Lung (tissue), 12 donors: ENCODE results near the gene SSH3. TPM values are rescaled to one million over a fixed set of nuclear protein-coding genes. Genes with fewer than 3 reads are reported as not detected.
A peak's percentile ranks its signal among the peaks of the same experiment; 100 is the strongest.

ENCODE experiments used
- ATAC-seq: fragments of 200-7000 bp; cut with Tn5 transposase; one replicate; pipeline ENCODE4 v1.9.1; 2020; ENCODE audit warnings: moderate number of reproducible peaks; ENCODE audit not compliant: insufficient read depth, low FRiP score
- DNase-seq, 3 donors: peaks; one replicate each; pipeline ENCODE4 v3.0.0-alpha.2; 2013 to 2017
- H3K27ac ChIP-seq, 2 donors: one replicate each; pipeline ENCODE4 v1.5.1; 2013; ENCODE audit warnings: mild to moderate bottlenecking in 2 of 2, moderate library complexity in 2 of 2, control low read depth in 1 of 2, inconsistent platforms in 1 of 2, low read depth in 1 of 2, low read length in 1 of 2
- H3K27me3 ChIP-seq, 3 donors: one replicate each; pipeline ENCODE4 v1.5.1; 2013; ENCODE audit warnings: low read length in 2 of 3; ENCODE audit not compliant: control insufficient read depth in 3 of 3, insufficient read depth in 3 of 3
- H3K36me3 ChIP-seq, 4 donors: one replicate each; pipeline ENCODE4 v1.5.1; 2013; ENCODE audit warnings: low read length in 4 of 4, mild to moderate bottlenecking in 1 of 4, moderate library complexity in 1 of 4; ENCODE audit not compliant: control insufficient read depth in 4 of 4, insufficient read depth in 4 of 4
- H3K4me1 ChIP-seq, 5 donors: one replicate each; pipeline ENCODE4 v1.5.1; 2013; ENCODE audit warnings: low read length in 5 of 5, mild to moderate bottlenecking in 2 of 5, moderate library complexity in 1 of 5; ENCODE audit not compliant: control insufficient read depth in 5 of 5, insufficient read depth in 5 of 5
- H3K4me3 ChIP-seq: one replicate; pipeline ENCODE4 v1.5.1; 2013; ENCODE audit warnings: mild to moderate bottlenecking, control low read depth, moderate library complexity
- H3K9ac ChIP-seq, 2 donors: one replicate each; pipeline ENCODE4 v1.5.1; 2013; ENCODE audit warnings: low read length in 2 of 2, control low read depth in 1 of 2; ENCODE audit not compliant: insufficient read depth in 1 of 2
- H3K9me3 ChIP-seq, 4 donors: one replicate each; pipeline ENCODE4 v1.5.1; 2013; ENCODE audit warnings: low read length in 3 of 4, mild to moderate bottlenecking in 1 of 4, moderate library complexity in 1 of 4; ENCODE audit not compliant: control insufficient read depth in 4 of 4, insufficient read depth in 3 of 4
- WGBS, 2 donors: extraction: QIAGEN DNeasy Blood & Tissue Kit; methylation state at CpG; one replicate each; pipeline ENCODE4 v1.1.7; 2013; 5-methylcytosine and 5-hydroxymethylcytosine counted together
- polyA plus RNA-seq, 2 donors: library from polyadenylated mRNA; stranded (reverse); fragments of 200-250 nt; gene quantifications; one replicate each; pipeline ENCODE4 v1.2.1, GENCODE V29; 2013
- total RNA-seq, 2 donors: library from RNA; depleted of rRNA in 1 of 2; stranded (reverse); fragments of >200 nt in 1 of 2; gene quantifications; one replicate each; pipeline ENCODE4 v1.2.1, GENCODE V29; 2014 to 2021
- TF ChIP-seq, protein P1 (sequence below): IDR thresholded peaks from 2 replicates; pipeline ENCODE4 v1.5.1; 2012; ENCODE audit warnings: mild to moderate bottlenecking; ENCODE audit errors: control extremely low read depth, extremely low read depth
- donor health status: control.
- donor health status: control.
- donor health status: Bipolar disorder and iron deficiency.
- donor health status: healthy.
- donor health status: DM: yes; HTN: yes; CAD: no.

Gene SSH3
- total and polyA plus RNA-seq, 4 donors, result 19.0 to 42.7 (median 27.2) TPM

DNA sequence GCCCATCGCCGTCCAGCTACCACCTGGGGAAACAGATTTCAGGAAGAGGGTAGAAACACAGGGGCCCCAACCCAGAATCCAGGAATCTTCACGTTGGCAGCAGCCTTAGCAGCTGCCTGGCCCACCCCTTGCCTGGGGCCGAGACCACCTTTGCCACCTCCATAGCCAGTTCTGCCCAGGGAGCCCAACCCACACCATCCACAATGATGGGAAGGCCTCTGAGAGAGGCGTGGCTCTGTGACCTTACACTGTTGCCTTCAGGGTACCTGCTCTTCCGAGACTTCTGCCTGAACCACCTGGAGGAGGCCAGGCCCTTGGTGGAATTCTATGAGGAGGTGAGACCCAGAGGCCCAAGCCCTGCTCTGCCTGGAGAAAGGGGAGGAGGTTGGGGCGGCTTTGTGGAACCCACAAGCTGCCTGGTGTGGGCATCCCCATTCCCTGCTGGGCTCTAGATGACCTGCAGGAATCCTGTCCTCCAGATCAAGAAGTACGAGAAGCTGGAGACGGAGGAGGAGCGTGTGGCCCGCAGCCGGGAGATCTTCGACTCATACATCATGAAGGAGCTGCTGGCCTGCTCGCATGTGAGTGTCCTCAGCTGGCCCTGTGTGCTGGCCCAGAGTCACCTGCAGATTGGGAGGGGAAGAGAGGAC, 24.3 kb upstream of the SSH3 start:
- ATAC-seq, result no peak
- no peak for DNase-seq
- TF ChIP-seq, protein P1, sequence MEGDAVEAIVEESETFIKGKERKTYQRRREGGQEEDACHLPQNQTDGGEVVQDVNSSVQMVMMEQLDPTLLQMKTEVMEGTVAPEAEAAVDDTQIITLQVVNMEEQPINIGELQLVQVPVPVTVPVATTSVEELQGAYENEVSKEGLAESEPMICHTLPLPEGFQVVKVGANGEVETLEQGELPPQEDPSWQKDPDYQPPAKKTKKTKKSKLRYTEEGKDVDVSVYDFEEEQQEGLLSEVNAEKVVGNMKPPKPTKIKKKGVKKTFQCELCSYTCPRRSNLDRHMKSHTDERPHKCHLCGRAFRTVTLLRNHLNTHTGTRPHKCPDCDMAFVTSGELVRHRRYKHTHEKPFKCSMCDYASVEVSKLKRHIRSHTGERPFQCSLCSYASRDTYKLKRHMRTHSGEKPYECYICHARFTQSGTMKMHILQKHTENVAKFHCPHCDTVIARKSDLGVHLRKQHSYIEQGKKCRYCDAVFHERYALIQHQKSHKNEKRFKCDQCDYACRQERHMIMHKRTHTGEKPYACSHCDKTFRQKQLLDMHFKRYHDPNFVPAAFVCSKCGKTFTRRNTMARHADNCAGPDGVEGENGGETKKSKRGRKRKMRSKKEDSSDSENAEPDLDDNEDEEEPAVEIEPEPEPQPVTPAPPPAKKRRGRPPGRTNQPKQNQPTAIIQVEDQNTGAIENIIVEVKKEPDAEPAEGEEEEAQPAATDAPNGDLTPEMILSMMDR, result no peak
- Histone ChIP-seq H3K4me1 (peaks cover 7 to 53% (median 21%) of the 10 kb centered on the region in 5 donors), H3K27me3 (no peaks in the 10 kb centered on the region), H3K27ac (peak overlapping the region in 1 of 2 donors; percentile 97), H3K9me3 (no peaks in the 10 kb centered on the region), H3K36me3 (peaks cover 0 to 53% (median 35%) of the 10 kb centered on the region in 4 donors), H3K4me3 (no peak overlapping the region), H3K9ac (no peak overlapping the region)
- 75 to 87% methylated on average over 14 of the region's 14 CpGs for WGBS, 2 donors

DNA sequence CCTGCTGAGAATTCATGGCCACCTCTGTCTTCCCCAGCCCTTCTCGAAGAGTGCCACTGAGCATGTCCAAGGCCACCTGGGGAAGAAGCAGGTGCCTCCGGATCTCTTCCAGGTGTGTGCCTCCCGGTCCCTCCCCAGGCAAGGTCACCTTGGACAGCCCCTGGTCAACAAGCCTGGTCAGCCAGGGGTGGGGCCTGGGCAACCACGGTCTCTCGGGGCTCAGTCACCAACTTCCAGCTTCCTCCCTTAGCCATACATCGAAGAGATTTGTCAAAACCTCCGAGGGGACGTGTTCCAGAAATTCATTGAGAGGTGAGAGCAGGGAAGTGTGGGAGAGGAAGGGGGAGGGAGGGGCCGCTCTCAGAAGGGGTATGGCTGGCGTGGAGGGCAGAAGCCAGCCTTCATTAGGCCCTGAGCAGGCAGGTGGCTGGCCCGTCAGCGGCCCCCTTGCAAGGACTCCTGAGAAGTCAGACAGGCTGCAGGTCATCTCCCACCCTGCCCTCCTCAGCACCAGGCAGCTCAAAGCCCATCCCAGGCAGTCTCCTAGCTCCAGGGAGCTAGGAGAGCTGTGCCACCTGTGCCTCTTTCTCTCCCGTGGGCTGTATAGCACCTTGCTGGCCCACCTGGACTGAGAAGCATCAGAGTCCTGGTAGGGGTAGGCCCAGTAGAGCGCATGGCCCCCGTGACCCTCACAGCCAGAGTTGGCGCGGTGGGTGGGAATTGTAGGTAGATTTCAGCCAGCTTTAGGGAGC, 23.6 kb upstream of the SSH3 start:
- Histone ChIP-seq H3K9me3 (peaks cover 0 to 2% (median 0%) of the 10 kb centered on the region in 4 donors), H3K27ac (peak overlapping the region in 1 of 2 donors; percentile 49), H3K27me3 (no peaks in the 10 kb centered on the region), H3K4me1 (peaks cover 4 to 50% (median 21%) of the 10 kb centered on the region in 5 donors), H3K9ac (no peak overlapping the region), H3K36me3 (peaks cover 0 to 60% (median 37%) of the 10 kb centered on the region in 4 donors), H3K4me3 (no peak overlapping the region)
- WGBS, 2 donors, result 67 to 79% methylated on average over 17 of the region's 17 CpGs
- no peak for DNase-seq
- ATAC-seq, result no peak
- TF ChIP-seq, protein P1, result no peak

DNA sequence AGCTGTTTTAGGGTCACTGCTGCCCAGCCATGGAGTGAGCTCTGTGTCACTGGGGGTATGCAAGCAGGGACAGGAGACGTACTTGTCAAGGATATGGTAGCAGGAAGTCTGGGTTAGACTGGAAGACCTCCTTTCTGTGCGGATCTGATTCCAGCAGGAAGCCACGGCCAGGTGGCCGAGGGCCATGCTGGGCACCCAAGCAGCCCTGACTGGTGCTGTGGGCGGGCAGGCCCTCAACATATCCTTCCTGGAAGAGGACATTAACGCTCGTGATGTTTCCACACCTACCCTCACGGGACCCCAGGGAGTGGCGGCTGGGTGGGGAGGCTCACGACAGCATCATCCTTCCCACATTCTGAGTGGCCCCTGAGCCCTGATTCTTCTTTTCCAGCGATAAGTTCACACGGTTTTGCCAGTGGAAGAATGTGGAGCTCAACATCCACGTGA, 23.0 kb upstream of the SSH3 start:
- Histone ChIP-seq H3K4me3 (no peak overlapping the region), H3K36me3 (peaks cover 0 to 65% (median 37%) of the 10 kb centered on the region in 4 donors), H3K27ac (peak overlapping the region in 1 of 2 donors; percentile 49), H3K9ac (no peak overlapping the region), H3K27me3 (no peaks in the 10 kb centered on the region), H3K4me1 (peaks cover 4 to 44% (median 21%) of the 10 kb centered on the region in 5 donors), H3K9me3 (peaks cover 0 to 2% (median 0%) of the 10 kb centered on the region in 4 donors)
- TF ChIP-seq, protein P1, result no peak
- WGBS, 2 donors, result 53 to 70% methylated on average over 13 of the region's 13 CpGs
- no peak for ATAC-seq
- no peak for DNase-seq
